GM03348 (cell line): ENCODE measurements around the gene DIP2C.
"Not testable (repeated sequence)": the region's sequence is repeated elsewhere in the genome, so short reads cannot be mapped to it uniquely, and the experiment has no call there.

Source experiments
- DNase-seq: peaks from one replicate; pipeline ENCODE4 v3.0.0; 2012; ENCODE audit warnings: low spot score

DIP2C gene

DNA sequence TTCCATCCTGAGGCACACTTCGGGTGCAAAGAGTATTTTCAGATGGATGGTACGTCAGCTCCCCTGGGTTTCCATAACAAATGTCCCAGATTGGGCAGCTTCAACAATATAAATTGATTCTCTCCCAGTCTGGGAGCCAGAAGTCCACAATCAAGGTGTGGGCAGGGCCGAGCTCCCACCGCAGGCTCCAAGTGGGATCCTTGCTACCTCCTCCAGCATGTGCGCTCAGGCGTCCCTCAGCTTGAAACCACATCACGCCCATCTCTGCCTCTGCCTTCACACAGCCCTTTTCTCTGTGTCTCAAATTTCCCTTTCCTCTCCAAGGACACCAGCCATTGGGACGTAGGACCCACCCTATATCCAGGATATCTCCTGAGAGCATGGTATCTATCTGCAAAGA, 153.5 kb downstream of the DIP2C start:
- DNase-seq, result no peak

DNA sequence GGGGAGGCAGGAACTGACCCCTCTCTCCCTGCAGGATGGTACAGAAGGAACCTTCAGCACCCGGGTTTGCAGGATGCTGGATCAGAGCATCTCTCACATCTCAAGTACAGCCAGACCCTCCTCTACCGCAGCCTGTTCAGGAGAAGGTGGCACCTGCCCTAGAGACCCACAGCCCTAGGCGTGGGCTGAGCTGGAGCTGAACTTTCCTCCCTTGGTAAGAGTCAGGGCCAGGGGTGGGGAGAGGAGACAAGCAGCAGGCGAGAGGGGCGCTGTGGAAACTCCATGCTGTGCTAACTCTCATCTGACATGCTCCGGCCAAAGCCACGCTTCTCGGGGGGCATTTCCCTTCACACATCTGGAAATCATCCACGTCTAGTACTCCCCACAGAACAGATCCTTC, 154.4 kb downstream of the DIP2C start:
- no peak for DNase-seq

DNA sequence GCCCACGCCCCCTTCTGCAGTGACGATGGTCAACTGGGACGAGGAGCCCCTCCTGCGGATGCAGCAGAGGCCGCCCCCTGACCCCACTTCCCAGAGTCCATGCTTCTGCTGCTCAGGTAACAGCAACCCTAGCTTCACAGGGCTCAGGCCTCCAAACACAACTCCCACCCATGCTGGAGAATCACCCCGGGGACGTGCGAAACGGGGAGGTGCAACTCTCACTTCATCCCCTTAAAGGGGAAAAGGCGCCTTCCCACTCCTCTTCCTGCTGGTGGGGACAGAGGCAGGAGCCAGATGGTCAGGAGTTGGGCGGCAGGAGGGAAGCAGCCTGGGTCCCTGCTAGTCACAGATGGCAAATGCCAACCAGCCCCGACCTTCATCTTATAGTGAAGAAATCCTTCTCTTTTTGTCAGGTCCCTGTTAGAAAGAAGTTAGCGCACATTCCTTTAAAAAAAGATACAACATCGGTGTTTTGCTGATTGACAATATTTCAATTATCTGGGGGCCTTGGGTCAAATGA, 155.4 kb downstream of the DIP2C start:
- no peak for DNase-seq

DNA sequence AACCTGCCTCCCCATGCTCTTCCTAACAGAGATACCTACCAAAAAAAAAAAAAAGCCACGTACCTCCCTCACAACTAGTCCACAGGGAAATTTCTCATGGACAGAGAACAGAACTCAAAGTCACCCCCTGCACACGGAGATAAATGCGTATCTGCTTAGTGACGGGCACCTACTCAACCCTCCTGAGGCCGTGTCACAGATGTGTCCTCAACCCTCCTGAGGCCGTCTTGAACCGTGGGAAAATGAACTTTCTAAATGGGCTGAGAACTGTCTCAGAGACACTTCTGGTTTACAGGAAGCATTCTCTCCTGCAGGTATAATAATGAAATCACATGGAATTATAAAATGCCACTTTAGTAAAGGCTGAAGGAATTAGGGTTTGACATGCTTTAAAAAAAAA, 155.9 kb downstream of the DIP2C start:
- DNase-seq, result no peak

DNA sequence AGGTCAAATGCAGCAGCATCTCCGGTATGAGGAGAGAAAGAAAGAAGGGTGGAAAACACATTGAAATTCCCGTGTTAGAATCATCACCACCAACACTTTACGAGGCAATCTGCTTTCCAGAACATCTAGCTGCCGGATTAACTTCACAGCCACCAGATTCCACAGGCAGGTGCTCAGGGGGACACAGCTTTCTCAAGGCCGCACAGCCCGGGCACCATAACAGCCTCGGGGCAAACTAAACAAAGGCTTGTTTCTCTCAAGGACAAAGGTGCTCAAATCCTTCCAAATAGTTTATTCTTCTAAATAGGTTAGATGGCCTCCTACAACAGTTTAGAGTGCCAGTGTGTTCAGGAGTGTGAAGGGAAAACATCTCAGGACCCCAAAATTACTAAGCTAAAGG, 156.3 kb downstream of the DIP2C start:
- DNase-seq, result no peak

DNA sequence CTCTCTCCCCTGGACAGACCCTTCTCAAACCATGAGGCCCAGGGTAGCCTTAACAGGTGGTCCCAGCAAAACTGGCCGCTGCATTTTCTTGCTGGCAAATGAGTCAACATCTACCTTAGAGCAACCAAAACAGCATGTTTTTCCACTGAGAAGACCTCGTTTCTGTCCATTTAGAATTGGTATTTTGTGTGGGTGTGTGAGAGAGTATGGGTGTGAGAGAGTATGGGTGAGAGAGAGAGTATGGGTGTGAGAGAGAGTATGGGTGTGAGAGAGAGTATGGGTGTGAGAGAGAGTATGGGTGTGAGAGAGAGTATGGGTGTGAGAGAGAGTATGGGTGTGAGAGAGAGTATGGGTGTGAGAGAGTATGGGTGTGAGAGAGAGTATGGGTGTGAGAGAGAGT, 157.1 kb downstream of the DIP2C start:
- DNase-seq, result not testable (repeated sequence)

DNA sequence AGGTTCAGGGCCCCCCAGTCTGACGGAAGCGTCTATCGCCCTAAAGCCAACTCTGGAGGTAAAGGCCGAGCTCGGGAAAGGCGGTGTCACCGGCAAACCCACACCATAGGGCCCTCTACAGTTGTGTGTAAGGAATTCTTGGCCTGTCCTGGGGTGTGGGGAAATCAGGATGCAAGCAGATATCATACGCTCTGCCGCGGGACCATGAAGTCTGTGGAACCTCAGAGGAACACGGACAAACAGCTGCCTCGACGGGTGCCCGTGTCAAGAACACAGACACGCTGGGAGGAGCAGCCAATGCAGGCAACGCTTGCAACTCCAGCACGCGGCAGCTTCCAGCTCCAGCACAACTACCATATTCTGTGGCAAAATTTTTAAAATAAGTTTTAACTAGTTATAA, 157.9 kb downstream of the DIP2C start:
- DNase-seq, result no peak

DNA sequence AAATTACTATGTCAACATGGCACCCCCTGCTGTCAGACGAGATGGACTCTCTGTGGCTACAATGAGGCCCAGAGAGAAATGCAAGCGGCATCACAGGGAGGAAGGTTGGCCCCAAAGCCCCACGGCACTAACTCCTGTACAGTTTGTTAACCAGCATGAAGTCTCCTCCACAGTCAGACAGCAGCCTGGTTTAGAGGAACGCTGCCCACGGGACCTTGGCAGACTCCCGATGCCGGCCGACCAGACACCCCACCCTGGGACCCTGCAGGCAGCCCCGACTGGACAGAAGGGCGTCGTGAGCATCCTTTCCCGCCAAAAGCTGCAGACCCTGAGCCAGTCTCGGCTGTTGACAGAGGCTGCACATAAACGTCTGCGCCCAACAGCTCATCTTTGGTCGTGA, 158.8 kb downstream of the DIP2C start:
- DNase-seq, result no peak

DNA sequence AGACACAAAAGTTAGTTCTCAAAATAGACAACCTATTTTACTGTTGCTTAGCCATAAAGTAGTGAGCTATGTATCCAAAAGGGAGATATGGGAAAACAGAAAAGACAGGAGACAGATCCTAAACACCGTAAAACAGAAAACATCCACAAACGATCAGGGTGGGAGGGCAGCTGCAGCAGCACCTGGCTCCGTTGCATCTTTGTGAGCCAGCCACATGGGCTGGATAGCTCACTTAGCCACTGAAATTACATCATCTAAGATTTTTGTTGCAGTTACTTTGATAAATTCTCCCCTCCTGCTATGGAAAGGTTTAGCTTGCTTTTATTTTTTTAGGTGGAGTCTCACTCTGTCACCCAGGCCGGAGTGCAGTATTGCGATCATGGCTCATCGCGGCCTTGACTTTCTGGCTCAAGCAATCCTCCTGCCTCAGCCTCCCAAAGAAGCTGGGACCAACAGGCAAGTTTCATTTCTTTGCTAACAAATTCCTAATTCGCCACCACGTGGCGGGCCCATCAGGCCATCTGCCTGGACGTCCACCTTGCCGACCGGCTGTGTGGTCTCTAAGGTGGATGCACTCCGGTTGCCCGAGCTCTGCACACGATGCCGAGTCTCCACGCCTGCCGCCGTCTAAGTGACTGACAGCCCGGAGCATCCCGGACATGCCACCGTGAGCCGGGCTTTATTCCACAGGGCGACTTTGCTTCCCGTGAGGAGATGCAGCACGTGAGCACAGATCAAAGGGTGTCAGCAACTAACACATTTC, 159.8 kb downstream of the DIP2C start:
- DNase-seq, result no peak

DNA sequence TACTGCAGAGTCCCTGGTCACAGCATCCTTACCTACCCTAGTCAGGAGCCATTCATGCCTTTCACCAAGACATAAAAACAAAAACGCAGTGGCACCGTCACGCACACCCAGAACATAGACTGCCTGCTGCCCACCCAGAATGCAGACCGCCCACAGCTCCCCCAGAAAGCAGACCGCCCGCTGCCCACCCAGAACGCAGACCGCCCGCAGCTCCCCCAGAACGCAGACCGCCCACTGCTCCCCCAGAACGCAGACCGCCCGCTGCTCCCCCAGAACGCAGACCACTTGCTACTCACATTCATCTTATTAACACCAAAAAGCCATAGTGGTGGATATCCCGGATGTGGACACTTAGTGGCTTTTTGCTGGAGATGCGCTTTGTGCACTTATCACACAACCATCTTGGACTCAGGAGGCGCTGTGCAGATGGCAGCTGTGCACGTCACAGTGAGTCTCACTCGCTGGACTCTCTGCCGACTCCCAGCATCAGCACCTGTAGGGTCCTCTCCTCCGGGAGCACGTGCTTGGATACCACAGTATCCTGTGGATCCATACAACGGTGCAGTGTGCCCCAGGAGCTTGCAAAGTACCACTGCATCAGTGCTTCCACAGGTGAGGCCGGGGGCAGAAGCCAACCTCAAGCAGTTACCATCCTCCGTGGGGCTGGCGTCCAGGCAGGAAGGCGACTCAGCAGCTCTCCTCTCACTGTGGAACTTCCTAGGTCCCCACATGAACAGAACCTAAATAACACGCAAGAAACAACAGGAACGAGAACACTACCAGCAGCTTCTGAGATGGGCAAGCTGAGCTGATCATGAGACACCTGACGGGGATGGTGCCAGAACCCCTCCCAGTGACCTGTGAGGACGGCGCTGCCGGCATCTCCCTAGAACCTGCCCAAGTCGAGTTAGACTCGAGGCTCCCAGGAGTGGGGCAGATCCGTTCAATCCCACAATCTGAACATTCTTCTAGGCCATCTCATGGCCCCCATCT, 161.0 kb downstream of the DIP2C start:
- DNase-seq, result no peak

DNA sequence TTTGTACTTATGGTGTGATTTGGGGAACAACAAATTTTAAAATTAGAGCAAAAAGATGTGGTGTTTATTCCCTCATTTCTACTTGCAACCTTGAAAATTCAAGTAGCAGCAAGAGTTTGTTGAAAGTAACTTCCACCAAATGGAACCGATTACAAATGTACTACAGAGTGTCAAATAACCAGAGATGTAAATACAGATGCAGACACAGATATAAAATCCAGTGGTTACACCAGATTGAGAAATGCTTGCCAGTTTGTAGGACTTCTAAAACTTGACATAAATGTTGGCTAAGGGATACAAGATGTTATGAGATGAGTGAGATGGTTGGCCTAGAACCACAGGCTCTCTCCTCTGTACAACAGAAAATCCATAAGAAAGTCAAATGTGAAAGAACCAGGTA, 162.1 kb downstream of the DIP2C start:
- no peak for DNase-seq

DNA sequence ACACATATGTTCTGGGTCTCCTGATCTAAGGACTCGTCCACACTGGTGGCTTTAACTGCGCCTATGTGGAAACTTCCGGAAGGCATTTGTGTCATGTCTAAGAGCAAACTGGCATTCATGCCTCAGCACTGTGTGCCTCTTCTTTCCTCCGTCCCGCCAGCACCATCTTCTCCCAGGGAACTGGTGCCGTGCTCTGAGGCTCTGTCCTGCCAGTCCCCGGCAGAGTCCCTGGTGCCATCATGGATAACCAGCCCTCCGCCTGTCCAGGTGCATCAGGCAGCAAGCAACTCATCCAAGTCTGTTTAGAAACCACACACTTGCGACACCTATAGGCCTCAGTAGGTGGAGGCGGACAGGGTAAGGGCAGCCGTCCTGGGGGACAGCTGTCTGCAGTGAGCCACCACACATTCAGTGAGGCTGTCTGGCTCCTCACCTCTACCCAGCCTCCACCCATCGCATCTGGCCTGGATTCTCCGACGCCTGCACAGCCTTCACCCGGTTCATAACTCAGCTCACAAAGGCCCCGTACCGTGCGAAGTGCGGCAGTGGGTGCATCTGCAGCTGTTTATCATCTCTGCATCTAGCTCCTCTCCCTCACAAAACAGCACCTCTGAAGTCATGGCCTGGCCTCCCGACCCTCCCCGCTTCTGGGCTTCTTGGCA, 162.7 kb downstream of the DIP2C start:
- DNase-seq, result no peak

DNA sequence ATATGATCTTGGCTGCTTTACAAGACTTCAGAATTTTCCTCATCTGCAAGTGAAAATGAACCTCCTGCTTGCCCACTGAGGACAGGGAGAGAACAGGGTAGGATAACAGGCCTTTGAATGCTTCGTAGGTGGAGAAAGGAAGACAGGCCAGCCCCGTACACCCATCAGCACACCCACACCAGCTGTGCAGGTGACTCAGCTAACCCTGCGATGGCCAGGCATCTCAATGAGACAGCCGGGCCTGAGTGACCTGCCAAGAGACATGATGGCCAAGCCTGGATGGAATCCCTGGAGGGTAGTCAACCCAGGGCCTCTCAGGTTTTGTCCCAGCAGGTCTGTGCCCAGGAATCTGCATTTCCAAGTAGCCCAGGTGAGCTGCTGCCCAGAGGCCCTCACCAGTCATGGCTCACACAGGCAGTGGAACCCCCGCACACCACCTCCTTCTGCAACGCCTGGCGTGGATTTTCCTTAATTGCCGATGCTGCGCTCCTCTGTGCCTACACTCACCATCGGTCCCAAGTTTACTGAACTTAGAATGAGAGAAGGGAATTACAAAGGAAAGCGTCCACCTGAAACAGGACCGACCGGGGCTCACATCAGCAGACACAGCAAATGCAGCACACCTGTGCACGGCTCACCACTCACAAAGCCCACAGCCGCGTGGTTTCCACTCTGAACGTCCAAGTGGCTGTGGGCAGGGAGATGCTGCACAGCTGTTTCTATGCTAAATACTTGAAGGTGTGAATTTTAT, 163.7 kb downstream of the DIP2C start:
- DNase-seq, result no peak

DNA sequence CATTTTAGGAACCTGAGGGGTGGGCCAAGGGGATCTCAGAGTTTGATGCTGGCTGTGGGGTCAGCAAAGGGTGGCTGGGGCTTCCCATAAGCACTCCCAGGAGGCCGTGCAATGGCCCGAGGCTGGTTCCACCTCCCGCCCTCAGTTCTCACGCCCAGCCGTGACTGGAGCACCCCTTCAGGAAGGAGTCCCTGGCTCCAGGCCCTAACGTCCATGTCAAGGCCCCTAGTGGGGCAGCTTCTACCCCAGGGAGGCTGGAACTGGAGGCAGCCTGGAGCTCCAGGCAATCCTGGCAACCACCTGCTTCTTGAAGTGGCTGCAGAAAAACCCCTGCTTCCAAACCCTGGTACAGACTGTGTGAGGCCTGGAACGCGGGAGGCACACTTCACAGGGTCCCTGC, 165.5 kb downstream of the DIP2C start:
- DNase-seq, result no peak

DNA sequence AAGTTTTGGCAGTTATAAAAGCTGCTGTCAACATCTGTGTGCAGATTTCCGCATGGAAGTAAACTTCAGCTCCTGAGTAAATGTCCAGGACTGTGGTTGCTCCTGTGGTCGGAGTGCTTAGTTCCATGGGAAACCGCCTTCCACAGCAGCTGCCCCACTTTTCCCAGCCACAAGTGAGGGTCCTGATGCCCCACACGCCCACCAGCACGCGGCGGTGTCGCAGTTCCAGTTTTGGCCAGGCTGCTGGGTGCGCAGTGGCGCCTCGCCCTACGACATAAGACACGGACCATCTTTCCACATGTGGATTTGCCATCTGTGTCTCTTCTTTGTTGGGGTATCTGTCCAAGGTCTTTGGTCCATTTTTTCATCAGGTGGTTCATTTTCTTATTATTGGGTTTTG, 167.1 kb downstream of the DIP2C start:
- no peak for DNase-seq

DNA sequence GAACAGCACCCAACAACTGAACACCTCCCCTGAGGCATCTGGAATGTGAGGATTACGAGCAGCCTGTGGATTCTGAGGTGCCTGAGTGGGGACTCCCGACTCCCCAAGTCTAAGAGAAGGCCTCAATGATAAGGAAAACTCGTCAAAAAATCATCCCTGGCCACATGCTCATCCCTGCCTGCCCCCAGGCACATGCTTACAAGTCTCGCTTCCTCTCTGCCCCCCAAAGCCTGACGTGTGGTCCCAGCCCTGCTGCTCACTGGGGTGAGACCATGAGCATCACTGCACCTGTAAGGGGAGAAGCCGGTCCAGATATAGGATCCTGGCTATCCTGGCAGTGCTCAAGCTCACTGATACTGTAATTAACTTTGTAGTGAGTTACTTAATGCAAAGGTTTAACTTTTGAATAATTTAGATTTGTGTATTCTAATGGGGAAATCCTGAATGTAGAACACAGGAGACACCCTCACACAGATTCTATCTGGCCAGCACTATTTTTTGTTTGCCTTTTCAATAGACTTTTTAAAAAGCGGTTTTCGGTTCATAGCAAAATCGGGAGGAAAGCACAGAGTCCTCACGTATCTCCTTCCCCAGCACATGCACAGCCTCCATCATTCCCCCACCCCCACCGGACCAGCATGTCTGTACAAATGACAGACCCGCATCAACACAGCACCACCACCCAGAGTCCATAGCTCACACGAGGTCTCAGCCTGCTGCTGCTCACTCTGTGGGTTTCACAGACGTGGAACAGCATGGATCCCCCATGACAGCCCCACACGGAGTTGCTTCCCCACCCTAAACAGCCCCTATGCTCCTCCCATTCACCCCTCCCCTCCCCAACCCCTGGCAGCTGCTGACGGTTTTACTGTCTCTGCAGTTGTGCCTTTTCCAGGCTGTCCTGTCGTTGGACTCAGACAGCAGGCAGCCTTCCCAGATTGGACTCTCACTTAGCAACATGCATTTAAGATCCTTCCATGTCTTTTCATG, 167.9 kb downstream of the DIP2C start:
- DNase-seq, result no peak

DNA sequence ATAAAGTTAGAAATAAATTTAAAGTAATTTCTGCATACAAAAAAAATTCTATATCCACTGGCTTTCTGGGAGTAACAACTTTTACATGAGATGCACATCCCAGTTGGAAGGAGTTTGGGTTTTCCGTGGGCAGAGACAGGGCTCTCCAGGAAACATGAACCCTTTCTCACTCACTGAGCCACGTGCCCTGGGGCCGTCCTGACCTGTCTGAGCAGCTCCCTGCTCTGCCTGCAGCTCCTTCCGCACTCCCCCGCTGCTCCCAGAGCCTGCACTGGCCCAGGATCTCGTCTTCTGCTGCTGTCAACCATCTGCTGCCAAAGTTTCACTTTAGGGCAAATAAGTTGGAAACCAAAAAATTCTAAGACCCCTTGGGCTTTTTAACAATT, 169.1 kb downstream of the DIP2C start:
- peak; percentile 50 for DNase-seq

DNA sequence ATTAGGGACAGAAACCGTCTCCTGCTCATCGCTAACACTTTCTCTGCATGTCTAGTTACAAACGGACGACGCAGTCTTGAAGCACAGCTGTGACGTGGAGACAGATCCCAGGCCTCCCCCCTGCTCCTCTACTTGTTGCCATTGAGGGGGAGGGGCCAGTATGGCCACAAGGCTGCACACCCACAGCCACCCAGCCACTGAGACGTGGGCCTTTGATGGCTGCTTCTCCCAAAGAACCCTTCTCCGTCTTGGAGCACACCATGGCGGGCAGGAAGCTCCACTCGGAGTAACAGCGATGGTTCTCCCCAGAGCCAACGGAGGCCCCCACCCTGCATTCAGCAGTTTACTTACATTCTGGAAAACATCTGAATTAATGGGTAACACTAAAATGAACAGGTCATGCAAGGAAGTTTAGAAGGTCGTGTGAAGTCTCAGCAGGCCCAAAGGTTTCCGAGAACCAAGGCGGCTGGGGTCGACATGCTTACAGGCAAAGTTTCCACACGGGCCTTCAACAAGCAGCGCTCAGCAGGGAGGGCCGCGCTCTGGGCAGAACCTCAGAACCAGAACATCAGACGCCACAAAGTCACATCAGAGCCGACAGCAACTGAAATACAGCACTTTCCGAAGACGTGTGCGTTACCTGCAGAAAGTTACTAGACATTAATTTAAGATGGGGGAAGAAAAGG, 169.6 kb downstream of the DIP2C start:
- DNase-seq, result no peak

DNA sequence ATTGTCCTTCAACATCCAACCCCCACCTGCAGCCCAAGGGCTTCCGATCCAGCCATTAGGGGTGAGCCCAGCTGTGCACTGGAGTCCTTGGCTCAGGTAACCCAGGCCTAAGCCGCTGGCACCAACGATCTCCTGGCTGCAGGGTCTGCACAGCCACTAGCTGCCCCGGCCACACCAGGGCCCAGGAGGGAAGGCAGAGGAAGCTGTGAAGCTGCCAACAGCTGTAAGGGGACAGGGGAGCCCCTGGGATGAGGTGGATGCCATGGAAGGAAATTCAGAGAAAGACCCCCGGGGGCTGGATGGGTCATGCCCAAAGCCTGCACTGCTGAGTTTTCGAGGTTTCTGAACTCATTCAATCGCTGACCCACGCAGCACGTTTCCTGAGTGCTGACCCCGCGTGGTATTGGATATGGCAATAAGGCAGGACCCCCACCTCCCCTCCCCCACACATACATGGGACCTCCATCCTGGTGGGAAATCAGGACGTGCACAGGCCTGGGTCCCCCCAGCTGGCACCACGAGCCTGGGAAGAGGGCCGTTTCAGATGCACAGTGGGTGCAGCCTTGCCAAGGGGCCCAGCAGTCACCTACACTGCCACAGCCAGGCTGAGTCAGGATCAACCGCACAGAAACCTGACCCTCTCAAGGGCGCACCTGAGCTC, 170.3 kb downstream of the DIP2C start:
- no peak for DNase-seq
